ENCODE results near the gene OR4D10. TPM values are rescaled to one million over a fixed set of nuclear protein-coding genes. Genes with fewer than 3 reads are reported as not detected.

OR4D10 gene
- polyA plus RNA-seq, 1 of the 3 experiments (the other 2 are of a cell fraction): not detected

GRCh38 chr11:59459916-59460315 is 13.2 kb upstream of the OR4D10 start:
- 0% methylated on average over 3 of the region's 3 CpGs for WGBS (ENCODE audit: low lambda C conversion rate)
- Histone ChIP-seq H3K4me3 (ENCODE audit: low read depth in 2 of 2, low read length in 1 of 2) (no peak overlapping the region), H3K9me3 (no peaks in the 10 kb centered on the region)

More at GRCh38 chr11:59459916-59460315, 13.2 kb upstream of the OR4D10 start:
- H3K27ac ChIP-seq (ENCODE audit: low read depth in 2 of 2, low read length in 1 of 2): no peak overlapping the region
- H3K79me2 ChIP-seq (ENCODE audit: insufficient read depth): no peaks in the 10 kb centered on the region
- no peaks in the 10 kb centered on the region for H3F3A ChIP-seq (replicated peaks; ENCODE audit: insufficient read depth)
- H3K9ac ChIP-seq: no peak overlapping the region
- ChIA-PET CTCF (interaction anchor here (0.6 kb wide), 1 partner anchor 78 kb away, joined by 3 read pairs; no protein-coding TSS in a partner anchor), POLR2A (no interaction called here)
- H3K36me3 ChIP-seq (replicated peaks in 1 of 2; ENCODE audit: control insufficient read depth in 1 of 2, insufficient read depth in 2 of 2, low read length in 1 of 2): no peaks in the 10 kb centered on the region
- DNase-seq: no peak
- no peaks in the 10 kb centered on the region for H3K9me2 ChIP-seq
- no peak overlapping the region for H2AFZ ChIP-seq (ENCODE audit: low read depth)
- no peaks in the 10 kb centered on the region for H3K4me1 ChIP-seq (ENCODE audit: control insufficient read depth in 1 of 2, insufficient read depth in 2 of 2, low read depth in 1 of 2, low read length in 1 of 2)
- no peak for TF ChIP-seq RXRA (IDR thresholded peaks at IDR 0.05; ENCODE audit: borderline replicate concordance, low read depth)
- TF ChIP-seq, protein P1, sequence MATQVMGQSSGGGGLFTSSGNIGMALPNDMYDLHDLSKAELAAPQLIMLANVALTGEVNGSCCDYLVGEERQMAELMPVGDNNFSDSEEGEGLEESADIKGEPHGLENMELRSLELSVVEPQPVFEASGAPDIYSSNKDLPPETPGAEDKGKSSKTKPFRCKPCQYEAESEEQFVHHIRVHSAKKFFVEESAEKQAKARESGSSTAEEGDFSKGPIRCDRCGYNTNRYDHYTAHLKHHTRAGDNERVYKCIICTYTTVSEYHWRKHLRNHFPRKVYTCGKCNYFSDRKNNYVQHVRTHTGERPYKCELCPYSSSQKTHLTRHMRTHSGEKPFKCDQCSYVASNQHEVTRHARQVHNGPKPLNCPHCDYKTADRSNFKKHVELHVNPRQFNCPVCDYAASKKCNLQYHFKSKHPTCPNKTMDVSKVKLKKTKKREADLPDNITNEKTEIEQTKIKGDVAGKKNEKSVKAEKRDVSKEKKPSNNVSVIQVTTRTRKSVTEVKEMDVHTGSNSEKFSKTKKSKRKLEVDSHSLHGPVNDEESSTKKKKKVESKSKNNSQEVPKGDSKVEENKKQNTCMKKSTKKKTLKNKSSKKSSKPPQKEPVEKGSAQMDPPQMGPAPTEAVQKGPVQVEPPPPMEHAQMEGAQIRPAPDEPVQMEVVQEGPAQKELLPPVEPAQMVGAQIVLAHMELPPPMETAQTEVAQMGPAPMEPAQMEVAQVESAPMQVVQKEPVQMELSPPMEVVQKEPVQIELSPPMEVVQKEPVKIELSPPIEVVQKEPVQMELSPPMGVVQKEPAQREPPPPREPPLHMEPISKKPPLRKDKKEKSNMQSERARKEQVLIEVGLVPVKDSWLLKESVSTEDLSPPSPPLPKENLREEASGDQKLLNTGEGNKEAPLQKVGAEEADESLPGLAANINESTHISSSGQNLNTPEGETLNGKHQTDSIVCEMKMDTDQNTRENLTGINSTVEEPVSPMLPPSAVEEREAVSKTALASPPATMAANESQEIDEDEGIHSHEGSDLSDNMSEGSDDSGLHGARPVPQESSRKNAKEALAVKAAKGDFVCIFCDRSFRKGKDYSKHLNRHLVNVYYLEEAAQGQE (IDR thresholded peaks at IDR 0.05; ENCODE audit: low read depth, low read length): no peak
- TF ChIP-seq, protein P2, sequence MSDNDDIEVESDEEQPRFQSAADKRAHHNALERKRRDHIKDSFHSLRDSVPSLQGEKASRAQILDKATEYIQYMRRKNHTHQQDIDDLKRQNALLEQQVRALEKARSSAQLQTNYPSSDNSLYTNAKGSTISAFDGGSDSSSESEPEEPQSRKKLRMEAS (IDR thresholded peaks at IDR 0.05; ENCODE audit: low read depth): no peak
- TF ChIP-seq GATA2 (CRISPR knock-in tag; IDR thresholded peaks at IDR 0.05): no peak
- TF ChIP-seq, protein P3, sequence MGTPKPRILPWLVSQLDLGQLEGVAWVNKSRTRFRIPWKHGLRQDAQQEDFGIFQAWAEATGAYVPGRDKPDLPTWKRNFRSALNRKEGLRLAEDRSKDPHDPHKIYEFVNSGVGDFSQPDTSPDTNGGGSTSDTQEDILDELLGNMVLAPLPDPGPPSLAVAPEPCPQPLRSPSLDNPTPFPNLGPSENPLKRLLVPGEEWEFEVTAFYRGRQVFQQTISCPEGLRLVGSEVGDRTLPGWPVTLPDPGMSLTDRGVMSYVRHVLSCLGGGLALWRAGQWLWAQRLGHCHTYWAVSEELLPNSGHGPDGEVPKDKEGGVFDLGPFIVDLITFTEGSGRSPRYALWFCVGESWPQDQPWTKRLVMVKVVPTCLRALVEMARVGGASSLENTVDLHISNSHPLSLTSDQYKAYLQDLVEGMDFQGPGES (IDR thresholded peaks at IDR 0.05; ENCODE audit: low read depth, low read length): no peak
- TF ChIP-seq NRF1 (IDR thresholded peaks at IDR 0.05; ENCODE audit: low read depth, low read length): no peak
- TF ChIP-seq RFX5 (IDR thresholded peaks at IDR 0.05; ENCODE audit: low read length): no peak
- TF ChIP-seq, protein P4, sequence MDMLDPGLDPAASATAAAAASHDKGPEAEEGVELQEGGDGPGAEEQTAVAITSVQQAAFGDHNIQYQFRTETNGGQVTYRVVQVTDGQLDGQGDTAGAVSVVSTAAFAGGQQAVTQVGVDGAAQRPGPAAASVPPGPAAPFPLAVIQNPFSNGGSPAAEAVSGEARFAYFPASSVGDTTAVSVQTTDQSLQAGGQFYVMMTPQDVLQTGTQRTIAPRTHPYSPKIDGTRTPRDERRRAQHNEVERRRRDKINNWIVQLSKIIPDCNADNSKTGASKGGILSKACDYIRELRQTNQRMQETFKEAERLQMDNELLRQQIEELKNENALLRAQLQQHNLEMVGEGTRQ (IDR thresholded peaks at IDR 0.05; ENCODE audit: borderline replicate concordance, low read depth, low read length): no peak
- TF ChIP-seq, protein P5, sequence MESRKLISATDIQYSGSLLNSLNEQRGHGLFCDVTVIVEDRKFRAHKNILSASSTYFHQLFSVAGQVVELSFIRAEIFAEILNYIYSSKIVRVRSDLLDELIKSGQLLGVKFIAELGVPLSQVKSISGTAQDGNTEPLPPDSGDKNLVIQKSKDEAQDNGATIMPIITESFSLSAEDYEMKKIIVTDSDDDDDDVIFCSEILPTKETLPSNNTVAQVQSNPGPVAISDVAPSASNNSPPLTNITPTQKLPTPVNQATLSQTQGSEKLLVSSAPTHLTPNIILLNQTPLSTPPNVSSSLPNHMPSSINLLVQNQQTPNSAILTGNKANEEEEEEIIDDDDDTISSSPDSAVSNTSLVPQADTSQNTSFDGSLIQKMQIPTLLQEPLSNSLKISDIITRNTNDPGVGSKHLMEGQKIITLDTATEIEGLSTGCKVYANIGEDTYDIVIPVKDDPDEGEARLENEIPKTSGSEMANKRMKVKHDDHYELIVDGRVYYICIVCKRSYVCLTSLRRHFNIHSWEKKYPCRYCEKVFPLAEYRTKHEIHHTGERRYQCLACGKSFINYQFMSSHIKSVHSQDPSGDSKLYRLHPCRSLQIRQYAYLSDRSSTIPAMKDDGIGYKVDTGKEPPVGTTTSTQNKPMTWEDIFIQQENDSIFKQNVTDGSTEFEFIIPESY (IDR thresholded peaks at IDR 0.05; ENCODE audit: borderline replicate concordance, low read depth): no peak
- TF ChIP-seq RAD21 (IDR thresholded peaks at IDR 0.05; ENCODE audit: low read length): no peak
- no peak for TF ChIP-seq YY1 (IDR thresholded peaks at IDR 0.05; ENCODE audit: low read depth)
- no peaks in the 10 kb centered on the region for H4K20me1 ChIP-seq (ENCODE audit: insufficient read depth)
- no peak overlapping the region for H3K4me2 ChIP-seq
- peaks cover 6% of the 10 kb centered on the region; the same call in 1 of the 2 replicates for H3K27me3 ChIP-seq (ENCODE audit: insufficient read depth)
